Stimulated activated CD4-positive, alpha-beta T cell treated with anti-CD3 and anti-CD28 coated beads, TNF-alpha, amount 100 ng/mL, for 48 hours (primary cell): ENCODE measurements around the gene IQCB1.
"Not testable (repeated sequence)": the region's sequence is repeated elsewhere in the genome, so short reads cannot be mapped to it uniquely, and the experiment has no call there.

Experiments used
- DNase-seq, 3 donors: peaks; one replicate each; pipeline ENCODE4 v3.0.0-alpha.2; 2020; ENCODE audit warnings: low read depth in 3 of 3

IQCB1 gene

DNA sequence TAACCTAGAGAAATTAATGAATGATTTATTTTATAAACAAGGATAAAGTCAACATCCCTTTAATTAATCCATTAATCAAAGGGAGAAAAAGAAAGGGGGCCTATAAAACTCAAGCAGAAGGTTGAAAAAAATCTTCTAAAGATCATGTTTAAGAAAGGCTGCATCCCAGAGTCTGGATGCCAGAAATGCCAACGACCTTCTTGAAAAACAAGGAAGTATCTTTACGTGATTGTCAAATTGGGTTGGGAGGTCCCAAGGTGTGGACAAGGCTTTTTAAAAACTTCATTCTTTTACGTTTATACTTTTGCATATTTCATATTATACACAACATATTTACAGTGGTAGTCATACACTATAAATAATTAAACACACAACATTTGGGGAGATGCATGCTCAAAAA is 86.9 kb downstream of the IQCB1 start:
- DNase-seq, result no peak

- DNase-seq, result not testable (repeated sequence)
Observed at GRCh38 chr3:121743106-121743505, 91.8 kb downstream of the IQCB1 start.

- no peak for DNase-seq
Observed at GRCh38 chr3:121740896-121741295, 94.0 kb downstream of the IQCB1 start.

DNA sequence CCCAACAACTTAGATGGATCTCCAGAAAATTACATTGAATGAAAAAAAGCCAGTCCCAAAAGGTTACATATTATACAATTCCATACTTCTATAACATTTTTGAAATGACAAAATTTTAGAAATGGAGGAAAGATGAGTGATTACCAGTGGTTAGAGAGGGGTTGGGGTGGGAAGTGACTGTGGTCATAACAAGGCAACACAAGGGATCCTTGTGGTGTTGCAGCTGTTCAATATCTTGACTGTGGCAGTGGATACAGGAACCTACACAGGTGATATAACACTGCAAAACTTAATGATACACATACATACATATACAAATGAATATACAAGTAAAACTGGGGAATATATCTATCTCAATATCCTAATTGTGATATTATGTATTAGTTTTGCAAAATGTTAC is 95.0 kb downstream of the IQCB1 start:
- DNase-seq, result no peak

DNA sequence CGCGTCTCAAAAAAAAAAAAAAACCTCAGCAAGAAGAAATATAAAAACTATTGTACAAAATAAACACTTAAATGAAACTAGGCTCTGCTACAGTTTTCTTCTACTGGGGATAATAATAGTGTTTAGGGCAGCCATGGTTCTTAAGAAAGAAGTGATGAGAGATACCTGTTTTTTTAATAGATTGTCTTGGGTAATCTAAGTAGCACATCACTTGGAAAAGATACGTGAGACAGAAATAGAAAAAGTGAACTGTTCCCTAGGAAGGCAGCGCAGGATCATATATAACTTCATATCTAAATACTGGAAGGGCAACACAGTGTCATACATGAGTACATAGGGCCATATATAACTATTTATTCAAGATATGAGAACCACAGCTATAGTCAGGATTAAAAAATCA is 97.2 kb downstream of the IQCB1 start:
- no peak for DNase-seq

DNA sequence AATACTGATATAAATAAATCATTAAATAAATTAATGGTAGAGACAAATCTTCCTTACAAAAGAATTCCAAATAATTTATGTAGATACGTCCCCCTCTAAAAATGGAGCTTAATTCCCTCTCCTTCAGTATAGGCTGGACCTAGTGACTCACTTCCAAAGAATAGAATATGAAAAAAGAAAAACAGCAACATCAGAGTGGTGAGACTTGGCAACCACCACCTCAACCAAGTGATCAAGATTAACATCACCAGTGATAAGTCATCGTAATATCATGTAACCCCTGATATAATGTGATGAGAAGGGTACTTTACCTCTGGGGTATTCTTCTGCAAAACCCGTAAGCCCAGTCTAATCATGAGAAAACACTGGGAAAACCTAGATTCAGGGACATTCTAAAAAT is 98.7 kb downstream of the IQCB1 start:
- DNase-seq, result no peak

DNA sequence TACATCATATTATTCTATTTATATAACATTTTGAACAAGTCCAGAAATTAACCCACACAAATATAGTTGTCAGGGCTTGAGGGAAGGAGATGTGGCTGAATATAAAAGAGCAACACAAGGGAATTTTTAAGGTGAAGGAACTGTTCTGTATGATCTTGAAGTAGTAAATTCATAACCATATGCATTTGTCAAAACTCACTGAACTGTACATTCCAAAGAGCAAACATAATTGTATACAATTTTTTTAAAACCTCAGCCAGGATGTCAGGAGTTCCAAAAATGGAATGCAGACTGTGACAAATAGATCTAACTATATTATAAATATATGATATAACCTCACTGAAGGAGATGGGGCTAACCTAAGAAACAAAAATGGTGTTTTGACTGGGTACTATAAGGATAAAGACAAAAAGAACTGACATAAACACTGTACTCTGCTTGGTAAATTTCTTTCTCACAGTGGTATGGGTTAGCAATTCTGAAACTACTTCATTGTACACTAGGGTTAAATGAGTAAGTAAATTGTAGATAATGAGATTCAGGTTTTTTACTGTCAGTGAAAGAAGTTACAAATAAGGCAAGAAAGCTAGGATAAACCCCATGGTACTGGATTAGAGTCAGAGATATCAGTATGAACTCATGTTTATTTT is 99.7 kb downstream of the IQCB1 start:
- no peak for DNase-seq

DNA sequence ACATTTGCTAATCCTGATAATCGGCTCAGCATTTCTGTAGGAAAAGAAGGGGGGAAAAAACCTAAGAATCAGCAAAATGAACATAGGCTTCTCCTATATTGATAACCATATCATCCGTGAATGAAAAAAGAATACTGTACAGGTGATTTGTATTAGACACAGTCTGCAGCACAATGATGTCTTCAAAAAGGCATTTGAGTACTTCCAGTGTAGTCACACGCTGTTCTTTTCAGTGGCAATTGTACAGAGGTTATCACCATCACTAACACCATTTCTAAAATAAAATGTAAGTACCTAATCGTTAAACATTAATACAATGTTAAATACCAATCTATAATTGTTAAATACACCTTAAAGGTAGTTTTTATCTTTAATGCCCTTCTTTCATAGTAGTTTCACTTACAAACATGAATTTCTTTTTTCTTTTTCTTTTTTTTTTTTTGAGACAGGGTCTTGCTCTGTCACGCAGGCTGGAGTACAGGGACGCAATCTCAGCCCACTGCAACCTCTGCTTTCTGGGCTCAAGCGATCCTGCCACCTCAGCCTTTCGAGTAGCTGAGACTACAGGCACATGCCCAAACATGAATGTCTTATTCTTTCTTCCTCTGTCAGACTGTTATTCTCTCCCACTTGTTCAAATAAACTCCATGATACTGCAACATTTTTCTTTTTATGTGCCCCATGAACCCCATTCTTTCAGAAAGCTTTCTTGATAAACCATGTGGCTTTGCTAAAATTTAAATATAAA is 103.7 kb downstream of the IQCB1 start:
- no peak for DNase-seq

- DNase-seq, result no peak
Observed at GRCh38 chr3:121724130-121724529, 110.7 kb downstream of the IQCB1 start.

DNA sequence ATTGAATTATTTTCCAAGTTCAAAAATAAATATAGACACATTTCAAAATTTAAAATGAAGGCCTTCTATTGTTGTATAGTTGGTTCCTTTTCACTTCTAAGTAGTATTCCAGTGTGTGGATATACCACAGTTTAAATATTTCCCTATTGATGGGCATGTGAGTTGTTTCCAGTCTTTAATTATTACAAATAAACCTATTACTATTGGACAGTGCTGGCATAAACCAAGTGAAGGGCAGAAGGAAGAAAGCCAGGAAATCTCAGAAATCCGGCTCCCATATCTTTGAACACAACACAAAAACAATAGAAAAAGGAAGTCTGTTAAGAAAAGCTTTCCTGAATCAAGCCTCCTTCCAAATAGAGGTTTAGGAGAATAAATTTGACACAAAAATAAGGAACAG is 111.4 kb downstream of the IQCB1 start:
- no peak for DNase-seq

DNA sequence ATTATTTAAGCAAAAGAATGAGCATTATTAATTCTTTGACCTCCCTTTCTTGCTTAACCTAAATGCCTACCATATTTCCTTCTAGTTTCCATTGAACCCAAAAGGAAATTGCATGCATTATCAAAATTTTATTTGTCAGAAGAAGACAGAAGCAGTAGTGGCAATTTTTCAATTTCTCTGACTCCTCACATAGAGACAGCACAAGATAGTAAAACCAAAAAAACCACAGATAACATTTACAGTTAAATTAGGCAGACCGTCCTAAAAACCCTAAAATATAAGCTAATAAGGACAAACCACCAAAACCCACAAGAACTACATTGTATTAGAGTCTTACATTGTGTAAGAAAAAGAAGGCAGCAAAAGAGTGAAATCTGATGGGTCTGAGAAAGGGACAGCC is 112.4 kb downstream of the IQCB1 start:
- no peak for DNase-seq

DNA sequence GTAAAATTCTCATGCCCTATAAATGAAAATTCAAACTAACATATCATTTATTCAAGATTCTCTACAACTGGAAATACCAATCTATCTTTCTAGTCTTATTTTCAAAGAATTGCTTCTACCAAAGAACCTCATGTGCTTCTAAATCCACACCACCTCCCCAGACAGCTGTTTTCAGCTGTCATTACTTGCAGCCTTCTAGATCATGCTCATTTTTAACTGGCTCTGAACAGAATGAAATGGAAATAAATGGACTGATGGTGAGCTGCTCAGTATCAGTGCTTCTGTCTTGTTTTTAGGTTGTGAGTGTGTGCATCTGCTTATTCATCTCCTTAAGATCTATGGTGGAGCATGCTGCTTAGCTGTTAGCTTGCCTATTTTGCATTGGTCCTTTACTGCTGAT is 114.7 kb downstream of the IQCB1 start:
- DNase-seq, result no peak
